IPS-NIHi11 (cell line): ENCODE measurements around the gene COX10.
"Not testable (repeated sequence)": the region's sequence is repeated elsewhere in the genome, so short reads cannot be mapped to it uniquely, and the experiment has no call there.

Experiments used
- DNase-seq: peaks from one replicate; pipeline ENCODE4 v3.0.0; 2012; ENCODE audit warnings: mixed read lengths, low spot score

COX10 gene

DNA sequence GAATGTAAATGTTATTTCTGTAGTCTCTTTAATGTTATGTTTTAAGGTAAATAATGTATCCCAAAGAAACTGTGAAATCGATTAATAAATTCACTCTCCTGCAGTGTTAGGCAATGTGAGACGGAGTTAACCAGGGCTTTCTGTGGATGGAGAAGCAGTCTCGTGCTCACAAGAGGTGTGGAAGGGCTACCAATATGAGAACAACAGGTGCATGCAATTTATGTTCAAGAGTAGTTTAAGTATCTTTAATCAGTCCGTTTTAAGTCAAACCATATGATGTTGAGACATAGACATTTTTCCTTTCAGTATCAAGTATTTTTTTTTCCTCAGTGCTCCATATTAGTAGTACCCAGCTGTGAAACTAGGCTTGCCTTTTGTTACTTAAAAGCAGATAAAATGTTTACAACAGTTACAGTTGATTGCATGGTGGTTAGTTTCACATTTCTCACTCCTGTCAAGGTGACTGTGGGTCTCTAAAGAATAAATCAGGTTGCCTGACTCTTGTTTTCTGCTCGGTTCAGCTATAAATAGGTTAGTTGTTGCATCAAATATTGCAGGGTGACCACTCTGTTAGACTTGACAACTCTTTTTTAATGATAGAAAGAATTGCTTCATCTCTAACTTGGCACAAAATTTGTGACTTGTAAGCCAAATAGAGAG lies 54.4 kb downstream of the COX10 start:
- DNase-seq = no peak

GRCh38 chr17:14124854-14125253 lies 55.5 kb downstream of the COX10 start:
- no peak for DNase-seq

- no peak for DNase-seq
Measured at GRCh38 chr17:14125518-14126137, 56.3 kb downstream of the COX10 start.

DNA sequence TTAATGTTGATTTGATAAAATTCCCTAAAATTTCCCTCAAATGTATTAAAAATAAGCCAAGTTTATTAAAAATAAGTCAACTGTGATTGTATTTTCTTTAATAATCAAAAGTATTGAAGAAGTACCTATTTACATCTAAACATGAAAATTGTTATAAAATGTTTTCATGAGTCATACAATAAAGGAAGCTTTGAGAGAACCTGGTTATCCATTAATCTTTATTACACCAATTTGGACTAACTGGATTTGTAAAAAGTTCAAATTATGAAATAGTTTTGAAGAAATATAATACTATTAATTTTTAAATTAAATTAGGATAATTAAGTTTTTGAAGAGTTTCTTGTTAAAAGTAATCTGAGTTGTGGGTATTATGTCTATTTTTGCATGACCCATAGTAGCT lies 63.8 kb downstream of the COX10 start:
- no peak for DNase-seq

DNA sequence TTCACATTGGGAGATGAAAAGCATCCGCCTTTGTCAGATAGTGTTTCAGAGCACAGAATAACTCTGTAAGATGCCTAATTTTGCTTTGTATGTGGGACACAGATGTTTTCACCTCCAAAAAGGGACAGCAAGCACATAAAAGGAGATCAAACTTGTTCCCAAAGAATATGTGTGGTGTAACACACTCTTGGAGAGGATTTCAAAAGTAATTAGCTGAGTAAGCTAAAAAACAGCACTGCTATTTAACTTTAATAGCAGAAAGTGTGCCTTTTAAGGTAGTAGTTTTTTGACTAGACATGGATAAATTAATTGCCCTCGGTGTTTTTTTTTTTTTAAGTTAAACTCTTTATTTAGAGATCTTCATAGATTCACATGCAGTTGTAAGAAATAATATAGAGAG lies 65.2 kb downstream of the COX10 start:
- no peak for DNase-seq

GRCh38 chr17:14135906-14136590 lies 66.7 kb downstream of the COX10 start:
- no peak for DNase-seq

DNA sequence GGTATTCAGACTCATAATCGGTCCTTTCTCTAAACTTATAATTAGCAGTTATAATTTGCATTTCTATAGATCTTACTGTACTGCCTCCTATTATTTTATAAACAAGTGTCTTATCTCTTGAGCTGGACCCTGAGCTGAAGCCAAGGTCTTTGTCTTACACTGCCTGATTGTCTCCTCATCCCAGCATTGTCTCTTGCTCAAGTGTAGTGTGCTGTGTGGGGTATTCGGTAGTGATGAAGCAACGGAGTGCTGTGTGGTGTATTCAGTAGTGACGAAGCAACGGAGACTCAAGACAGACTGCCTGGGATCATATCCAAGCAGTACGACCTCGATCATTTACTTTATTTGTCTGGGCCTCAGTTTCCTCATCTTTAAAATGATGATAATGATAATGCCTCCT lies 69.3 kb downstream of the COX10 start:
- no peak for DNase-seq

DNA sequence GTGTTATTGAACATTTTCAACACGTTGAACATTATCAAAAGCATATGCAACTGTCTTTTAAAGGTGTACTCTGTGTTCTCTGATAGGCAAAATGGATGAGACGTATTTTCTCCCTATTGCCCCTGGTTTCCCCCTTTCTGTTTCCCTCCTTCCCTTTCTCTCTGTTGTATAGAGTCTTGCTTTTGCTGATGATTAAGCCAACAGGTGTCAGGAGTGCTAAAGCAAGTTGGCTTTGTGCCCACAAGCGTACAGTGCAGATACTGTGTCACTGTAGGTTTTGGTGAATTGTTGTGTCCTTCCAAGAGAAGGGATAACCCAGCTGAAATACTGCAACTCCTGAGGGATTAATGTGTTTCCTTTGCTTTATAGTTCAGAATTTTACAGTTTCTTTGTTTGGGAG lies 74.4 kb downstream of the COX10 start:
- DNase-seq = no peak

DNA sequence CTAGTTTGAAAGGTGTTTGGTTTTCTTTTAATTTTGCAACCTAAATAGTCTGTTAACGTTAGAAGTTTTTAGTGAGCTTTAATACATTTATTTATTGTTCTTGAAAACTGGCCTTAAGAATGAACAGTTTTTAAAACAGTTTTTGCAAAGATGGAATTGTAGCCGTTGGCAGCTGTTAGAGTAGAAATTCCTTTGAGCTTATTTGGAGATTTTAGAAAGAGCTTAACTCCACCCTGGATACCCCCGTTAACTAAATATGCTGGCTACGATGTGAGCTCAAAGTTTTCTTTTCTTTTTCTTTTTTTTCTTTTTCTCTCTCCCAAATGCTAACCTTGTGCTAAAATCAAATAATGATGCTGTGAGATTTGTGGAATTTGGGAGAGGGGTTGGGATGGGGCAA lies 75.2 kb downstream of the COX10 start:
- no peak for DNase-seq

DNA sequence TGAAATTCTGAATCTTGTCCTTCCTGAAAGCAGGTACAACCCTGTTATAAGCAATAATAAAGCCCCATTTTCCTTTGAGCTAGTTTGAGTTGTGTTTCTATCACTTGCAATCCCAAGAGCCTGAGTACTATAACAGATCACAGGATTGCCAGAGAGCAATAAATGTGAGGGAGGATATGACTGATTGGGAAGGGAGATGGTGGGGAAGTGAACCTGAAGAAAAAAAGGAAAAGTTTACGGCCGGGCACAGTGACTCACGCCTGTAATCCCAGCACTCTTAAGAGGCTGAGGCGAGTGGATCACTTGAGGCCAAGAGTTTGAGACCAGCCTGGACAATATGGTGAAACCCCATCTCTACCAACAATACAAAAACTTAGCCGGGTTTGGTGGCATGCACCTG lies 80.4 kb downstream of the COX10 start:
- DNase-seq = no peak

DNA sequence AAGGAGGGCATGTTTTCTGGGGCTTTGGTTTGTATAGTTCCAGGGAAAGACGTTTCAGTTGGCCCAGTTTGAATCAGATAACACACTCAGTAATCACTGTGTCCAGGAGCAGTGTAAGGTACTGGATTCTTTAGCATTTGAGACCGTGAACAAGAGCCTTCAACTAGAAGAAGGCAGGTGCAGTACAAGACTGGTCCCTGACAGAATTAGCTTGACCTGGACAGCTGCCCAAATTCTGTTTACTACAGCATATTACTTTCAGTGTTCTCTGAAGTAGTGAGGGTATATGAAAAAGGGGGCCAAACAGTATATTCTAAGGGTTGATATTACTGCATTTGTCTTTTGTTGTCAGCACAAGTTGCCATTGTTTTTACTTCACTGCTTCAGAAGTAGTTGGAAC lies 81.3 kb downstream of the COX10 start:
- DNase-seq = no peak

DNA sequence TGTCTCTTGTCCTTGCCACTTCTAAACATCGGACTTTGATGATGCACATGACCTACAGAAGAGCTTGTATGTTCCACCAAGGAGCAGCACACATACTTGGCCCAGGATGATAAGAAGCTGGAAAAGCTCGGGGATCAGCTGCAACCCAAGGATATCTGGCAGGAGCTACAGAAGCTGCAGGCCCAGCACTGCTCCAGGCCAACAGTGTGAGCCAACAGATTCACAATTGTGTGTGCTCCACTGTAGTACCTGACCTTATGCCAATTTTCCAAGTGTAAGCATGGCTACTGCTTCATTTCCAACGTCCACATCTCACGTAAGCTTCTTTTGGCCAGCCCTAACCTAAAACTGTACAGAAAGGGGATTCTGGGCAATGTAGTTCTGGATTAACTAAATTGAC lies 83.4 kb downstream of the COX10 start:
- DNase-seq = no peak

GRCh38 chr17:14153374-14153773 lies 84.1 kb downstream of the COX10 start:
- no peak for DNase-seq

DNA sequence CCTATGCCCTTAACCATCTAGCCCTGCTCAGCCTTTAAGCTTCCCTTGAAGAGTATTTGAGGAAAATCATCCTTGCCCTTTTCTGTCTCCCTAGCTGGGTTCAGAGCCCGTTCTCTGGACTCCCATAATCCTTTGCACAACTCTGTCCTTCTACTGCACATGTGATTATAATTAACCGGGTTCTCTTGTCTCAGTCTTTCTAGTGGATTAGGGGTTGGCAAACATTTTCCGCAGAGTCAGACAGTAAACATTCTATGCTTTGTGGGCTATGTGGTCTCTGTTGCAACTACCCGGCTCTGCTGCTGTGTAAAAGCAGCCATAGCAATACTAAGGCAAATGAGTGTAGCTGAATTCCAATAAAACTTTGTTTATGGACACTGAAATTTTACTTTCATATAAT lies 87.4 kb downstream of the COX10 start:
- DNase-seq = no peak

DNA sequence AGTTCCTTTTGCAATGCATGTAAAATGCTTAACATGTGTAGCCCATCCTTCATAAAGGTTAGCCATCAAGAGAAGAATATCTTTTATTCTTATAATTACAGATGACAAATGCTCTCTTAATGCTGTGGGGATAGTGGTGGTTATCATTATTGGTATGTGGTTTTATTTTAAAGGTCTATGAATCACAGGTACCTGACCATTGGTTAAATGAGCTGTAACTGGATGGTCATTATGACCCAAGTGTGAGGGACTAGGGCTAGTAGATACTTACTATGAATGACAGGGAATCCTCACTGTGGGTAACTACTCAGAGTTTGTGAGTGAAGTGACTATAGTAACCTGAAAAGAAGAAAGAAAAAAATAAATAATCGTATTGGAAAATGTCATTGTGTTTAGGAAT lies 88.5 kb downstream of the COX10 start:
- no peak for DNase-seq

DNA sequence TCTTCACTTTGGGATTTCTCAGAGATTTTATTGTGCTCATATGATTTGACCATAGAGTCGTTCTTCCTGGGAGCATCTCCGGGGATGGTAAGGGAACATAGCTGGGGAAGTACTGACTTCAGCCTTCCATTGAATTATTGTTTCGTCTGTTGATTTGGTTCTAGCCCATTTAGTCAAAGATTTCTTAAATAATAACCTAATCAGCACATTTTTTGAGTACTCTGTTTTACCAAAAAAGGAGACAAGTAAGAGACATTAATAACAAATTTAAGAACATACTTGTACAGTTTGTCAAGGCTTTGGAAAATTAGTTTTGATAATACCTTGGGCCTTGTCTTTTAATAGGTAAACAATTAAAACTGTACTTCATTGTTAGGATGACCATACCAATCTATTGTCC lies 89.4 kb downstream of the COX10 start:
- DNase-seq = no peak

GRCh38 chr17:14161419-14161818 lies 92.1 kb downstream of the COX10 start:
- DNase-seq = no peak

DNA sequence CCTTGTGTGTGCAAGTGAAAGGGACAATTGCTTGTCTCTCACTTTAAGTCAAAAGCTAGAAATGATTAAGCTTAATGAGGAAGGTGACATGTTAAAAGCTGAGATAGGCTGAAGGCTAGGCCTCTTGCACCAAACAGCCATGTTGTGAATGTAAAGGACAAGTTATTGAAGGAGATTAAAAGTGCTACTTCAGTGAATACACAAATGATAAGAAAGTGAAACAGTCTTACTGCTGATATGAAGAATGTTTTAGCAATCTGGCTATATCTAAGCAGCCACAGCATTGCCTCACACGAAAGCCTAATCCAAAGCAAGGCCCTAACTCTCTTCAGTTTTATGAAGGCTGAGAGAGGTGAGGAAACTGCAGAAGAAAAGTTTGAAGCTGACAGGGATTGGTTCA lies 96.3 kb downstream of the COX10 start:
- DNase-seq = no peak

DNA sequence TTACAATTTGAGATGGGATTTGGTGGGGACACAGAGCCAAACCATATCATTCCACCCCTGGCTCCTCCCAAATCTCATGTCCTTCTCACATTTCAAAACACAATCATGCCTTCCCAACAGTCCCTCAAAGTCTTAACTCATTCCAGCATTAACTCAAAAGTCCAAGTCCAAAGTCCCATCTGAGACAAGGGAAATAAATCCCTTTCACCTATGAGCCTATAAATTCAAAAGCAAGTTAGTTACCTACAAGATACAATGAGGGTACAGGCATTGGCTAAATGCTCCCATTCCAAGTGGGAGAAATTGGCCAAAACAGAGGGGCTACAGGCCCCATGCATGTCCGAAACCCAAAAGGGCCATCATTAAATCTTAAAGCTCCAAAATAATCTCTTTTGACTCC lies 98.5 kb downstream of the COX10 start:
- not testable (repeated sequence) for DNase-seq

- DNase-seq = no peak
Measured at GRCh38 chr17:14168582-14168981, 99.3 kb downstream of the COX10 start.

DNA sequence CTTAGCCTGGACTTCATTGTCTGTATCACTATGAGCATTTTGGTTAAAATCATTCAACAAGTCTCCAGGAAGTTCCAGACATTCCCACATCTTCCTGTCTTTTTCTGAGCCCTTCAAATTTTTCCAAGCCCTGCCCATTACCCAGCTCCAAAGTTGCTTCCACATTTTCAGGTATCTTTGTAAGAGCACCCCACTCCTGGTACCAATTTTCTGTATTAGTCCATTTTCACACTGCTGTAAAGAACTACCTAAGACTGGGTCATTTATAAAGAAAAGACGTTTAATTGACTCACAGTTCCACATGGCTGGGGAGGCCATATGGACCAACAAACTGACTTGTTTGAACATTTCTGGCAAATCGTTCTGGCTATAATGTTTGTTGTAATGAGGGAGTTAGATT lies 100.0 kb downstream of the COX10 start:
- DNase-seq = no peak

- DNase-seq = no peak
Measured at GRCh38 chr17:14169901-14170300, 100.6 kb downstream of the COX10 start.

DNA sequence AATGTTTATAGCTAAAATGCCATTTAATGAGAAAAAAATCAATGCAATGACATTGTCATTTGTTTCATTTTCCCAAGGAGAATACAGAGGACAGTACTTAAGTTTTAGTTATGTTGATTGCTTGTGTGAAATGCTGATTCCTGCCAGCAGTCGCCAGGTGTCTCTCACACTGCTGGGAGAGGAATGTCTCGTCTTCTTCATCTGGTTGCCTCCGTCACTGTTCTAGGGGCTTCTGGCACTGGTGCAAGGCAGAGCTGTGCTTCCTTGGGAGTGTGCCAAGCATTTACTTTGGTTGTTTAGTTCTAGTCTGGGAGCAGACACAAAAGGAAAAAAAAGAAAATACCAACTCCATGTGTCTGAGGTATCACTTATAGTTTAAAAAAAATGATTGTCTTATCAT lies 107.7 kb downstream of the COX10 start:
- not testable (repeated sequence) for DNase-seq

- DNase-seq = not testable (repeated sequence)
Measured at GRCh38 chr17:14177801-14178200, 108.5 kb downstream of the COX10 start.
